Measurements from ENCODE around the gene ATPAF1.

- TF ChIP-seq POLR2A (IDR thresholded peaks at IDR 0.05), result no peak
- TF ChIP-seq, protein P1, sequence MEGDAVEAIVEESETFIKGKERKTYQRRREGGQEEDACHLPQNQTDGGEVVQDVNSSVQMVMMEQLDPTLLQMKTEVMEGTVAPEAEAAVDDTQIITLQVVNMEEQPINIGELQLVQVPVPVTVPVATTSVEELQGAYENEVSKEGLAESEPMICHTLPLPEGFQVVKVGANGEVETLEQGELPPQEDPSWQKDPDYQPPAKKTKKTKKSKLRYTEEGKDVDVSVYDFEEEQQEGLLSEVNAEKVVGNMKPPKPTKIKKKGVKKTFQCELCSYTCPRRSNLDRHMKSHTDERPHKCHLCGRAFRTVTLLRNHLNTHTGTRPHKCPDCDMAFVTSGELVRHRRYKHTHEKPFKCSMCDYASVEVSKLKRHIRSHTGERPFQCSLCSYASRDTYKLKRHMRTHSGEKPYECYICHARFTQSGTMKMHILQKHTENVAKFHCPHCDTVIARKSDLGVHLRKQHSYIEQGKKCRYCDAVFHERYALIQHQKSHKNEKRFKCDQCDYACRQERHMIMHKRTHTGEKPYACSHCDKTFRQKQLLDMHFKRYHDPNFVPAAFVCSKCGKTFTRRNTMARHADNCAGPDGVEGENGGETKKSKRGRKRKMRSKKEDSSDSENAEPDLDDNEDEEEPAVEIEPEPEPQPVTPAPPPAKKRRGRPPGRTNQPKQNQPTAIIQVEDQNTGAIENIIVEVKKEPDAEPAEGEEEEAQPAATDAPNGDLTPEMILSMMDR (IDR thresholded peaks at IDR 0.05), result no peak
Measured at GRCh38 chr1:46596846-46597245, 71.3 kb downstream of the ATPAF1 start.

All from prostate gland (tissue), 2 donors.